ENCODE measurements around the gene CSMD2.

GRCh38 chr1:33666616-33667015 lies 498.4 kb downstream of the CSMD2 start:
- TF ChIP-seq CTCF (IDR thresholded peaks at IDR 0.05; ENCODE audit: low read length) (no peak), EZH2 (optimal IDR thresholded peaks at IDR 0.05; ENCODE audit: low read depth, low read length) (no peak), EZH2phosphoT487 (IDR thresholded peaks at IDR 0.05; ENCODE audit: low read length) (no peak)

Data from MM.1S (cell line).